A549 (cell line): ENCODE measurements around the gene UBAC2. TPM values are rescaled to one million over a fixed set of nuclear protein-coding genes. Genes with fewer than 3 reads are reported as not detected.

Source experiments
- ATAC-seq, 2 experiments: fragments of 200-7000 bp in 1 of 2; fragments of >200 bp in 1 of 2; cut with Nextera tagmentation in 1 of 2; cut with Tn5 transposase in 1 of 2; 3 replicates each; pipeline versions ENCODE4 v1.8.0 to v1.9.1; 2018 to 2020; ENCODE audit warnings: mild to moderate bottlenecking in 1 of 2, moderate library complexity in 1 of 2
- CTCF ChIA-PET: fragments of 300-600 bp; sonication (Branson Sonifier 250); formaldehyde crosslinking; extraction: SDS; loops from one replicate; lab custom pipeline; 2021; ENCODE audit warnings: antibody characterized with exemption, inconsistent platforms; lab: Yijun Ruan, JAX
- POLR2A ChIA-PET: fragments of 350-600 bp; formaldehyde crosslinking; extraction: SDS; loops from one replicate; lab custom pipeline; 2021; ENCODE audit warnings: antibody characterized with exemption, inconsistent platforms; lab: Yijun Ruan, JAX
- DNase-seq, 2 experiments: peaks; one replicate each; pipeline versions ENCODE4 v3.0.0 to v3.0.0-alpha.2; 2011 to 2016; ENCODE audit warnings: low read depth in 1 of 2, low spot score in 1 of 2
- FAIRE-seq: peaks from 2 replicates; lab custom pipeline; 2011; peaks lifted over from hg19 to GRCh38; lab: Jason Lieb, UNC
- H3K27ac ChIP-seq, 2 experiments: fragments of >200 bp; sonication (Bioruptor Twin); formaldehyde crosslinking; 3 replicates each; pipeline ENCODE4 v1.5.1; 2016 to 2017
- H3K4me1 ChIP-seq: fragments of >200 bp; sonication (Bioruptor Twin); formaldehyde crosslinking; 3 replicates; pipeline ENCODE4 v1.6.1; 2016
- H3K4me2 ChIP-seq: fragments of >200 bp; sonication (Bioruptor Twin); formaldehyde crosslinking; 3 replicates; pipeline ENCODE4 v1.6.1; 2016
- H3K4me3 ChIP-seq: fragments of >200 bp; sonication (Bioruptor Twin); formaldehyde crosslinking; 3 replicates; pipeline ENCODE4 v1.5.1; 2016
- H3K9me3 ChIP-seq: fragments of >200 bp; sonication (Bioruptor Twin); formaldehyde crosslinking; 3 replicates; pipeline ENCODE4 v1.6.1; 2016
- BHLHE40 ChIP-seq: IDR thresholded peaks from 2 replicates; pipeline ENCODE4 v1.6.1; 2012; ENCODE audit warnings: low read depth, low read length, inconsistent platforms
- CBX8 ChIP-seq: fragments of 200-600 bp; sonication (generic); IDR thresholded peaks from 2 replicates; pipeline ENCODE4 v1.6.1; 2016
- CHD2 ChIP-seq: fragments of 150-350 bp; IDR thresholded peaks from 2 replicates; pipeline ENCODE4 v1.6.1; 2014; ENCODE audit warnings: low read length; ENCODE audit not compliant: partially characterized antibody
- CHD4 ChIP-seq: fragments of 200-600 bp; sonication (generic); IDR thresholded peaks from 2 replicates; pipeline ENCODE4 v1.6.1; 2016; ENCODE audit warnings: antibody characterized with exemption, mild to moderate bottlenecking, borderline replicate concordance
- EHF ChIP-seq: fragments of 250-450 bp; sonication (Bioruptor Pico); IDR thresholded peaks from 2 replicates; pipeline ENCODE4 v1.5.0; 2020; ENCODE audit warnings: mild to moderate bottlenecking
- EP300 ChIP-seq, 2 experiments: fragments of >200 bp; sonication (Bioruptor Twin); formaldehyde crosslinking; IDR thresholded peaks; 2 replicates in 1 of 2; 3 replicates in 1 of 2; pipeline ENCODE4 v1.6.1; 2016 to 2017
- ESRRA ChIP-seq: fragments of 150-350 bp; IDR thresholded peaks from 2 replicates; pipeline ENCODE4 v1.6.1; 2014; ENCODE audit warnings: mild to moderate bottlenecking, low read length, borderline replicate concordance
- FOSL2 ChIP-seq, 2 experiments: fragments of 450-650 bp in 1 of 2; fragments of >200 bp in 1 of 2; sonication (Bioruptor Twin) in 1 of 2; formaldehyde crosslinking; IDR thresholded peaks; 2 replicates each; pipeline versions ENCODE4 v1.5.0 to v1.6.1; 2016 to 2020; ENCODE audit warnings: mild to moderate bottlenecking in 1 of 2, moderate library complexity in 1 of 2
- GATA3 ChIP-seq: IDR thresholded peaks from 2 replicates; pipeline ENCODE4 v1.6.1; 2012; ENCODE audit warnings: borderline replicate concordance
- HOXB5 ChIP-seq: fragments of 250-450 bp; sonication (Bioruptor Pico); IDR thresholded peaks from 2 replicates; pipeline ENCODE4 v1.5.0; 2020; ENCODE audit warnings: mild to moderate bottlenecking, moderate library complexity
- JUN ChIP-seq, 2 experiments: fragments of >200 bp; sonication (Bioruptor Twin); formaldehyde crosslinking; IDR thresholded peaks; 2 replicates in 1 of 2; 3 replicates in 1 of 2; pipeline ENCODE4 v1.6.1; 2016 to 2017
- JUNB ChIP-seq: fragments of >200 bp; sonication (Bioruptor Twin); formaldehyde crosslinking; IDR thresholded peaks from 2 replicates; pipeline ENCODE4 v1.6.1; 2016
- KDM5A ChIP-seq: fragments of 200-600 bp; sonication (generic); IDR thresholded peaks from 2 replicates; pipeline ENCODE4 v1.6.1; 2016; ENCODE audit warnings: antibody characterized with exemption, mild to moderate bottlenecking
- MAFK ChIP-seq: fragments of 450-650 bp; IDR thresholded peaks from 2 replicates; pipeline ENCODE4 v1.6.1; 2014; ENCODE audit not compliant: partially characterized antibody
- PHF8 ChIP-seq: fragments of 200-600 bp; sonication (generic); IDR thresholded peaks from 2 replicates; pipeline ENCODE4 v1.6.1; 2016; ENCODE audit warnings: low read depth, mild to moderate bottlenecking, antibody characterized with exemption, moderate library complexity, borderline replicate concordance
- POLR2AphosphoS2 ChIP-seq: conservative IDR thresholded peaks from 2 replicates; pipeline ENCODE4 v1.6.1; 2012; ENCODE audit warnings: low read length, improper control_type of control experiment, inconsistent platforms
- RAD21 ChIP-seq, 2 experiments: fragments of >200 bp in 1 of 2; sonication (Bioruptor Twin) in 1 of 2; formaldehyde crosslinking in 1 of 2; IDR thresholded peaks in 1 of 2; conservative IDR thresholded peaks in 1 of 2; 2 replicates in 1 of 2; 3 replicates in 1 of 2; pipeline ENCODE4 v1.6.1; 2012 to 2018; ENCODE audit warnings: inconsistent platforms in 1 of 2
- SREBF2 ChIP-seq: fragments of 450-650 bp; IDR thresholded peaks from 2 replicates; pipeline ENCODE4 v1.6.1; 2014; ENCODE audit warnings: mild to moderate bottlenecking, moderate library complexity
- ZFP36 ChIP-seq: fragments of 450-650 bp; IDR thresholded peaks from 2 replicates; pipeline ENCODE4 v1.6.1; 2014; ENCODE audit warnings: borderline replicate concordance; ENCODE audit not compliant: partially characterized antibody
- ZNF302 ChIP-seq: fragments of 250-450 bp; sonication (Bioruptor Pico); IDR thresholded peaks from 2 replicates; pipeline ENCODE4 v1.9.0; 2021; ENCODE audit warnings: inconsistent platforms, mild to moderate bottlenecking, moderate library complexity
- WGBS: methylation state at CpG from one replicate; pipeline ENCODE4 v1.1.6; 2017; ENCODE audit errors: missing lambda C conversion rate; 5-methylcytosine and 5-hydroxymethylcytosine counted together
- polyA plus RNA-seq, 4 experiments: library from polyadenylated mRNA; depleted of rRNA in 3 of 4; stranded (reverse); fragments of >200 nt; fragmentation: RNase III in 1 of 4; extraction: RNeasy Plus Mini Kit Qiagen cat#74134 plus additional on column Dnase treatment in 1 of 4; gene quantifications; 2 replicates in 3 of 4; 3 replicates in 1 of 4; pipeline ENCODE4 v1.2.3, GENCODE V29; 2011 to 2017
- TF ChIP-seq, protein P1 (sequence below): fragments of 250-450 bp; sonication (Bioruptor Pico); IDR thresholded peaks from 2 replicates; pipeline ENCODE4 v1.5.0; 2021; ENCODE audit warnings: mild to moderate bottlenecking, moderate library complexity, borderline replicate concordance
- TF ChIP-seq, protein P2 (sequence below): IDR thresholded peaks from 2 replicates; pipeline ENCODE4 v1.6.1; 2012
- TF ChIP-seq, protein P3 (sequence below): fragments of 150-350 bp; IDR thresholded peaks from 2 replicates; pipeline ENCODE4 v1.6.1; 2014; ENCODE audit warnings: low read depth, mild to moderate bottlenecking, low read length
- TF ChIP-seq, protein P4 (sequence below): fragments of >200 bp; sonication (Bioruptor Twin); formaldehyde crosslinking; IDR thresholded peaks from 3 replicates; pipeline ENCODE4 v1.6.1; 2016

UBAC2 gene
- polyA plus RNA-seq, 2 of the 4 experiments (the other 2 are of a cell fraction), result 61.6 to 103 TPM

DNA sequence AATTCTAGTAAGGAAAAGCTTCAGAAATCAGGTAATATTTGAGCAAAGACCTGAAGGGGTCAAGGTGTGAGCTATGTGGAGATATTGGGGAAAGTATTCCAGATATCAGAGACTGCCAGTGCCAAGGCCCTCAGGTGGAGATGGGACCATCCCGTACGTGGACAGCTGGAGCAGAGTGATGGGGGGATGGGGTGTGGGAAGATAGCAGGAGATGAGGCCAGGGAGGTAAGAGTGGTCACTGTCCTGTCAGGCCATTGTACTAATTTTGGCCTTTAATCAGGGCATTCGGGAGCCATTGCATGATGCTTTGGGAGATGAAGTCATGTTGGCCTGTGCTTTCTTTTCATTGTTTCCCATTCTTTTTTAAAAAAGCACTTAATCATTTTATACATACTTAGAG lies 70.6 kb downstream of the UBAC2 start:
- DNase-seq (no peak), ATAC-seq (no peak), FAIRE-seq (no peak)
- POLR2A ChIA-PET, result no interaction called here
- no peaks in the 10 kb centered on the region for H3K4me1 ChIP-seq
- no peak overlapping the region for H3K4me3 ChIP-seq
- WGBS, result 98% methylated on average over 3 of the region's 3 CpGs
- CTCF ChIA-PET, result interaction anchor here (0.7 to 4.5 kb wide), 4 partner anchors 40 to 166 kb away, joined by 3 to 23 read pairs (median 3); no protein-coding TSS in a partner anchor
- H3K27ac ChIP-seq, result no peak overlapping the region
- no peak overlapping the region for H3K4me2 ChIP-seq
- H3K9me3 ChIP-seq, result peaks cover 4% of the 10 kb centered on the region; the same call in 1 of the 3 replicates
- TF ChIP-seq HOXB5 (CRISPR knock-in tag), result no peak
- no peak for TF ChIP-seq JUNB
- TF ChIP-seq, protein P1, sequence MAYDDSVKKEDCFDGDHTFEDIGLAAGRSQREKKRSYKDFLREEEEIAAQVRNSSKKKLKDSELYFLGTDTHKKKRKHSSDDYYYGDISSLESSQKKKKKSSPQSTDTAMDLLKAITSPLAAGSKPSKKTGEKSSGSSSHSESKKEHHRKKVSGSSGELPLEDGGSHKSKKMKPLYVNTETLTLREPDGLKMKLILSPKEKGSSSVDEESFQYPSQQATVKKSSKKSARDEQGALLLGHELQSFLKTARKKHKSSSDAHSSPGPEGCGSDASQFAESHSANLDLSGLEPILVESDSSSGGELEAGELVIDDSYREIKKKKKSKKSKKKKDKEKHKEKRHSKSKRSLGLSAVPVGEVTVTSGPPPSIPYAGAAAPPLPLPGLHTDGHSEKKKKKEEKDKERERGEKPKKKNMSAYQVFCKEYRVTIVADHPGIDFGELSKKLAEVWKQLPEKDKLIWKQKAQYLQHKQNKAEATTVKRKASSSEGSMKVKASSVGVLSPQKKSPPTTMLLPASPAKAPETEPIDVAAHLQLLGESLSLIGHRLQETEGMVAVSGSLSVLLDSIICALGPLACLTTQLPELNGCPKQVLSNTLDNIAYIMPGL, result no peak
- TF ChIP-seq, protein P2, sequence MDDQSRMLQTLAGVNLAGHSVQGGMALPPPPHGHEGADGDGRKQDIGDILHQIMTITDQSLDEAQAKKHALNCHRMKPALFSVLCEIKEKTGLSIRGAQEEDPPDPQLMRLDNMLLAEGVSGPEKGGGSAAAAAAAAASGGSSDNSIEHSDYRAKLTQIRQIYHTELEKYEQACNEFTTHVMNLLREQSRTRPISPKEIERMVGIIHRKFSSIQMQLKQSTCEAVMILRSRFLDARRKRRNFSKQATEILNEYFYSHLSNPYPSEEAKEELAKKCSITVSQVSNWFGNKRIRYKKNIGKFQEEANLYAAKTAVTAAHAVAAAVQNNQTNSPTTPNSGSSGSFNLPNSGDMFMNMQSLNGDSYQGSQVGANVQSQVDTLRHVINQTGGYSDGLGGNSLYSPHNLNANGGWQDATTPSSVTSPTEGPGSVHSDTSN, result no peak
- no peak for TF ChIP-seq RAD21 (conservative IDR thresholded peaks at IDR 0.05 in 1 of 2, IDR thresholded peaks at IDR 0.05 in 1 of 2)
- no peak for TF ChIP-seq EP300 (IDR thresholded peaks at IDR 0.05)
- no peak for TF ChIP-seq JUN (IDR thresholded peaks at IDR 0.05)
- TF ChIP-seq ZFP36, result no peak
- TF ChIP-seq SREBF2, result no peak
- TF ChIP-seq FOSL2 (IDR thresholded peaks at IDR 0.05), result no peak
- TF ChIP-seq FOSL2 (CRISPR knock-in tag; IDR thresholded peaks at IDR 0.05), result no peak
- TF ChIP-seq, protein P3, sequence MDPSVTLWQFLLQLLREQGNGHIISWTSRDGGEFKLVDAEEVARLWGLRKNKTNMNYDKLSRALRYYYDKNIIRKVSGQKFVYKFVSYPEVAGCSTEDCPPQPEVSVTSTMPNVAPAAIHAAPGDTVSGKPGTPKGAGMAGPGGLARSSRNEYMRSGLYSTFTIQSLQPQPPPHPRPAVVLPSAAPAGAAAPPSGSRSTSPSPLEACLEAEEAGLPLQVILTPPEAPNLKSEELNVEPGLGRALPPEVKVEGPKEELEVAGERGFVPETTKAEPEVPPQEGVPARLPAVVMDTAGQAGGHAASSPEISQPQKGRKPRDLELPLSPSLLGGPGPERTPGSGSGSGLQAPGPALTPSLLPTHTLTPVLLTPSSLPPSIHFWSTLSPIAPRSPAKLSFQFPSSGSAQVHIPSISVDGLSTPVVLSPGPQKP, result no peak
- TF ChIP-seq KDM5A, result no peak
- TF ChIP-seq CHD2, result no peak
- TF ChIP-seq ESRRA, result no peak
- no peak for TF ChIP-seq CBX8
- no peak for TF ChIP-seq CHD4
- TF ChIP-seq GATA3, result no peak
- no peak for TF ChIP-seq MAFK

DNA sequence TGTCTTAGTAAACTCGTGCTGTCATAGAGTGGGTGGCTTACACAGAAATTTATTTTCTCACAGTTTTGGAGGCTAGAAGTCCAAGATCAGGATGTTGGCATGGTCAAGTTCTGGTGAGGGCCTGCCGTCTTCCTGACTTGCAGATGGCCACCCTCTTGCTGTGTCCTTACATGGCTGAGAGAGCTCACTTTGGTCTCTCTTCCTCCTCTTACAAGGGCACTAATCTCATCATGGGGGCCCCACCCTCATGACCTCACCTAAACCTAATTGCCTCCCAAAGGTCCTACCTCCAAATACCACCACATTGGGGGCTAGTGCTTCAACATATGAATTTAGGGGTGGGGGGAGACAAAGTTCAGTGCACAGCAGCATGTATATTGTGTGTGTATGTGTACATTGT lies 71.8 kb downstream of the UBAC2 start:
- ChIA-PET POLR2A (no interaction called here), CTCF (interaction anchor here (0.7 to 4.5 kb wide), 2 partner anchors 96 kb away, joined by 3 to 23 read pairs; no protein-coding TSS in a partner anchor)
- Histone ChIP-seq H3K4me1 (no peaks in the 10 kb centered on the region), H3K4me3 (no peak overlapping the region), H3K9me3 (peaks cover 4% of the 10 kb centered on the region; the same call in 1 of the 3 replicates), H3K4me2 (no peak overlapping the region), H3K27ac (no peak overlapping the region)
- TF ChIP-seq PHF8 (no peak), EHF (CRISPR knock-in tag) (no peak), CBX8 (no peak), BHLHE40 (no peak), HOXB5 (CRISPR knock-in tag) (no peak), KDM5A (no peak), POLR2AphosphoS2 (no peak), ZNF302 (CRISPR knock-in tag) (no peak), GATA3 (no peak), SREBF2 (no peak)
- TF ChIP-seq, protein P4, sequence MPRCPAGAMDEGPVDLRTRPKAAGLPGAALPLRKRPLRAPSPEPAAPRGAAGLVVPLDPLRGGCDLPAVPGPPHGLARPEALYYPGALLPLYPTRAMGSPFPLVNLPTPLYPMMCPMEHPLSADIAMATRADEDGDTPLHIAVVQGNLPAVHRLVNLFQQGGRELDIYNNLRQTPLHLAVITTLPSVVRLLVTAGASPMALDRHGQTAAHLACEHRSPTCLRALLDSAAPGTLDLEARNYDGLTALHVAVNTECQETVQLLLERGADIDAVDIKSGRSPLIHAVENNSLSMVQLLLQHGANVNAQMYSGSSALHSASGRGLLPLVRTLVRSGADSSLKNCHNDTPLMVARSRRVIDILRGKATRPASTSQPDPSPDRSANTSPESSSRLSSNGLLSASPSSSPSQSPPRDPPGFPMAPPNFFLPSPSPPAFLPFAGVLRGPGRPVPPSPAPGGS, result no peak
- 95% methylated on average over 2 of the region's 2 CpGs for WGBS
- no peak for DNase-seq
- no peak for FAIRE-seq
- ATAC-seq, result no peak
